HCT116 (cell line): Measurements from ENCODE around the gene FAM185A. TPM values are rescaled to one million over a fixed set of nuclear protein-coding genes. Genes with fewer than 3 reads are reported as not detected.
"Not testable (repeated sequence)": the region's sequence is repeated elsewhere in the genome, so short reads cannot be mapped to it uniquely, and the experiment has no call there.

Experiments used
- ATAC-seq: fragments of 200-7000 bp; cut with Tn5 transposase; 2 replicates; pipeline ENCODE4 v1.9.1; 2020; ENCODE audit warnings: mild to moderate bottlenecking, moderate library complexity
- BruUV-seq: library from RNA; stranded (reverse); fragments of 400-500 nt; replicated peaks from 2 replicates; lab custom pipeline; 2021; lab: Mats Ljungman, UMichigan
- CTCF ChIA-PET: fragments of 300-600 bp; sonication (Branson Sonifier 250); formaldehyde crosslinking; loops from one replicate; lab custom pipeline; 2021; ENCODE audit warnings: antibody characterized with exemption; lab: Charles Lee
- POLR2A ChIA-PET: fragments of 300-600, 350-600 bp; sonication (Branson Sonifier 250); formaldehyde crosslinking; loops from one replicate; lab custom pipeline; 2021; ENCODE audit warnings: antibody characterized with exemption; lab: Charles Lee
- RAD21 ChIA-PET, 2 experiments: fragments of 300-600 bp; sonication (Branson Sonifier 250); formaldehyde crosslinking; loops; one replicate each; lab custom pipeline; 2023; ENCODE audit warnings: low total read pairs in 2 of 2; ENCODE audit not compliant: uncharacterized antibody in 2 of 2, unreplicated experiment in 2 of 2, low non-redundant PET in 1 of 2; lab: Charles Lee
- DNase-seq: peaks from one replicate; pipeline ENCODE4 v3.0.0-alpha.2; 2010; ENCODE audit warnings: low read depth, low spot score
- H2AFZ ChIP-seq: fragments of 200-600 bp; shearing (Covaris generic), sonication (generic); 2 replicates; pipeline ENCODE4 v1.6.1; 2017; ENCODE audit warnings: low read depth, mixed run types, mixed read lengths, antibody characterized with exemption, low read length; ENCODE audit not compliant: poor library complexity, severe bottlenecking
- H3K27ac ChIP-seq: 2 replicates; pipeline ENCODE4 v1.5.1; 2012; ENCODE audit warnings: low read depth, low read length
- H3K27me3 ChIP-seq: fragments of 200-600 bp; sonication (generic); 2 replicates; pipeline ENCODE4 v1.6.1; 2016; ENCODE audit warnings: mixed run types, low read length, mixed read lengths; ENCODE audit not compliant: insufficient read depth
- H3K36me3 ChIP-seq, 2 experiments: fragments of 200-500 bp in 1 of 2; fragments of 200-600 bp in 1 of 2; sonication (Bioruptor generic) in 1 of 2; sonication (generic) in 1 of 2; 2 replicates each; pipeline versions ENCODE4 v1.5.1 to v1.6.1; 2014 to 2016; ENCODE audit warnings: low read length in 2 of 2, inconsistent platforms in 1 of 2, mixed read lengths in 1 of 2, mixed run types in 1 of 2; ENCODE audit not compliant: insufficient read depth in 2 of 2, control insufficient read depth in 1 of 2
- H3K4me1 ChIP-seq, 2 experiments: fragments of 200-600 bp in 1 of 2; sonication (generic) in 1 of 2; 2 replicates each; pipeline versions ENCODE4 v1.5.1 to v1.6.1; 2012 to 2017; ENCODE audit warnings: low read length in 2 of 2, inconsistent platforms in 1 of 2, mild to moderate bottlenecking in 1 of 2, mixed read lengths in 1 of 2, mixed run types in 1 of 2, moderate library complexity in 1 of 2; ENCODE audit not compliant: insufficient read depth in 2 of 2, control insufficient read depth in 1 of 2
- H3K4me2 ChIP-seq: fragments of 200-600 bp; sonication (generic); 2 replicates; pipeline ENCODE4 v1.6.1; 2017; ENCODE audit warnings: mixed run types, low read length, mixed read lengths
- H3K4me3 ChIP-seq, 2 experiments: fragments of 200-600 bp in 1 of 2; sonication (generic) in 1 of 2; replicated peaks in 1 of 2; 2 replicates each; pipeline ENCODE4 v1.5.1; 2011 to 2016; ENCODE audit warnings: low read length in 2 of 2, control low read depth in 1 of 2, low read depth in 1 of 2, mild to moderate bottlenecking in 1 of 2, mixed read lengths in 1 of 2, mixed run types in 1 of 2
- H3K79me2 ChIP-seq: fragments of 200-600 bp; sonication (generic); 2 replicates; pipeline ENCODE4 v1.6.1; 2017; ENCODE audit warnings: mild to moderate bottlenecking, mixed run types, low read length, moderate library complexity, mixed read lengths; ENCODE audit not compliant: insufficient read depth
- H3K9ac ChIP-seq: fragments of 200-600 bp; sonication (generic); 2 replicates; pipeline ENCODE4 v1.6.1; 2016; ENCODE audit warnings: low read length, mixed read lengths
- H3K9me2 ChIP-seq: fragments of 200-600 bp; sonication (generic), shearing (Covaris generic); 2 replicates; pipeline ENCODE4 v1.6.1; 2017; ENCODE audit warnings: mixed run types, mild to moderate bottlenecking, moderate library complexity; ENCODE audit not compliant: insufficient read depth
- H3K9me3 ChIP-seq, 2 experiments: fragments of 200-500 bp in 1 of 2; fragments of 200-600 bp in 1 of 2; sonication (Bioruptor generic) in 1 of 2; sonication (generic) in 1 of 2; 2 replicates each; pipeline ENCODE4 v1.6.1; 2014 to 2017; ENCODE audit warnings: low read length in 2 of 2, mixed read lengths in 2 of 2, inconsistent platforms in 1 of 2, low read depth in 1 of 2, mild to moderate bottlenecking in 1 of 2, mixed run types in 1 of 2, moderate library complexity in 1 of 2; ENCODE audit not compliant: control insufficient read depth in 1 of 2, insufficient read depth in 1 of 2
- H4K20me1 ChIP-seq: fragments of 200-600 bp; sonication (generic), shearing (Covaris generic); 2 replicates; pipeline ENCODE4 v1.6.1; 2017; ENCODE audit warnings: mixed run types, mild to moderate bottlenecking, moderate library complexity; ENCODE audit not compliant: insufficient read depth
- CBX3 ChIP-seq: IDR thresholded peaks from 2 replicates; pipeline ENCODE4 v1.6.1; 2012; ENCODE audit warnings: low read depth
- CEBPB ChIP-seq: IDR thresholded peaks from 2 replicates; pipeline ENCODE4 v1.6.1; 2012; ENCODE audit warnings: low read depth
- CTCF ChIP-seq, 3 experiments: fragments of 200-600 bp in 1 of 3; sonication (generic) in 1 of 3; IDR thresholded peaks in 2 of 3; conservative IDR thresholded peaks in 1 of 3; 2 replicates each; pipeline ENCODE4 v1.5.1; 2012 to 2017; ENCODE audit warnings: low read depth in 2 of 3, low read length in 2 of 3, antibody characterized with exemption in 1 of 3, borderline replicate concordance in 1 of 3, control low read depth in 1 of 3, mild to moderate bottlenecking in 1 of 3, mixed read lengths in 1 of 3, mixed run types in 1 of 3, moderate library complexity in 1 of 3; ENCODE audit not compliant: insufficient read depth in 1 of 3
- EGR1 ChIP-seq: IDR thresholded peaks from 2 replicates; pipeline ENCODE4 v1.6.1; 2012; ENCODE audit warnings: low read depth
- ELF1 ChIP-seq: IDR thresholded peaks from 2 replicates; pipeline ENCODE4 v1.6.1; 2012; ENCODE audit warnings: low read depth, borderline replicate concordance
- EZH2 ChIP-seq: fragments of 200-600 bp; sonication (generic); IDR thresholded peaks from 2 replicates; pipeline ENCODE4 v1.6.1; 2017; ENCODE audit warnings: antibody characterized with exemption, mixed run types
- EZH2phosphoT487 ChIP-seq: fragments of 200-600 bp; IDR thresholded peaks from 2 replicates; pipeline ENCODE4 v1.6.1; 2018; ENCODE audit warnings: antibody characterized with exemption, borderline replicate concordance
- FOSL1 ChIP-seq: IDR thresholded peaks from 2 replicates; pipeline ENCODE4 v1.6.1; 2012; ENCODE audit warnings: low read depth
- JUND ChIP-seq: IDR thresholded peaks from 2 replicates; pipeline ENCODE4 v1.6.1; 2012
- POLR2A ChIP-seq: IDR thresholded peaks from 2 replicates; pipeline ENCODE4 v1.7.0; 2011; ENCODE audit warnings: borderline replicate concordance; ENCODE audit not compliant: insufficient read depth, insufficient read length; ENCODE audit errors: extremely low read depth
- POLR2AphosphoS5 ChIP-seq: IDR thresholded peaks from 2 replicates; pipeline ENCODE4 v1.6.1; 2011; ENCODE audit warnings: mild to moderate bottlenecking, low read depth, low read length, moderate library complexity
- RAD21 ChIP-seq: IDR thresholded peaks from 2 replicates; pipeline ENCODE4 v1.6.1; 2012; ENCODE audit warnings: low read depth, mild to moderate bottlenecking
- SIN3A ChIP-seq: IDR thresholded peaks from 2 replicates; pipeline ENCODE4 v1.6.1; 2012; ENCODE audit warnings: low read depth
- SP1 ChIP-seq: IDR thresholded peaks from 2 replicates; pipeline ENCODE4 v1.6.1; 2012; ENCODE audit warnings: low read depth
- TCF7L2 ChIP-seq: IDR thresholded peaks from 2 replicates; pipeline ENCODE4 v1.7.0; 2011; ENCODE audit warnings: borderline replicate concordance, inconsistent platforms; ENCODE audit not compliant: insufficient read depth, insufficient read length; ENCODE audit errors: extremely low read depth
- YY1 ChIP-seq: IDR thresholded peaks from 2 replicates; pipeline ENCODE4 v1.6.1; 2011; ENCODE audit warnings: low read length, low read depth, moderate library complexity, mild to moderate bottlenecking; ENCODE audit not compliant: insufficient replicate concordance; ENCODE audit errors: extremely low read depth
- ZFX ChIP-seq: fragments of 450-650 bp; IDR thresholded peaks from 2 replicates; pipeline ENCODE4 v1.6.1; 2017
- ZNF274 ChIP-seq: fragments of 200-500 bp; sonication (Bioruptor generic); IDR thresholded peaks from 2 replicates; pipeline ENCODE4 v1.6.1; 2014; ENCODE audit warnings: mild to moderate bottlenecking, low read depth, low read length, inconsistent platforms
- intact Hi-C: fragments of 100-400 bp; cut with micrococcal nuclease; formaldehyde crosslinking; loops from 2 replicates; pipeline ENCODE4 v1.10.0; 2022
- total RNA-seq: library from RNA; stranded (reverse); gene quantifications from one replicate; pipeline ENCODE4 v1.2.1, GENCODE V29; 2021; ENCODE audit not compliant: unreplicated experiment
- TF ChIP-seq, protein P1 (sequence below): IDR thresholded peaks from 2 replicates; pipeline ENCODE4 v1.6.1; 2011; ENCODE audit warnings: mild to moderate bottlenecking, low read length, moderate library complexity; ENCODE audit not compliant: insufficient replicate concordance; ENCODE audit errors: extremely low read depth

The FAM185A gene
- total RNA-seq, 1 experiment from 2014 or later, result 8.0 TPM

DNA sequence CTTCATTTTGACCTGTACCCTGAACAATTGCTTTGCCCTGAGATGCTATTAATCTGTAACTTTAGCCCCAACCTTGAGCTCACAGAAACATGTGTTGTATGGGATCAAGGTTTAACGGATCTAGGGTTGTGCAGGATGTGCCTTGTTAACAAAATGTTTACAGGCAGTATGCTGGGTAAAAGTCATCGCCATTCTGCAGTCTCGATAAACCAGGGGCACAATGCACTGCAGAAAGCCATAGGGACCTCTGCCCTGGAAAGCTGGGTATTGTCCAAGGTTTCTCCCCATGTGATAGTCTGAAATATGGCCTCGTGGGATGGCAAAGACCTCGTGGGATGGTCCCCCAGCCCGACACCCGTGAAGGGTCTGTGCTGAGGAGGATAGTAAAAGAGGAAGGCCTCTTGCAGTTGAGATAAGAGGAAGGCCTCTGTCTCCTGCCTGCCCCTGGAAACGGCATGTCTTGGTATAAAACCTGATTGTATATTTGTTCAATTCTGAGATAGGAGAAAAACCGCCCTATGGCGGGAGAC lies 89.8 kb downstream of the FAM185A start:
- intact Hi-C loops, H4K20me1 ChIP-seq, H3K4me3 ChIP-seq, H3K9ac ChIP-seq, H3K4me2 ChIP-seq, POLR2A ChIA-PET, H3K27ac ChIP-seq, DNase-seq, H3K27me3 ChIP-seq, ATAC-seq, H2AFZ ChIP-seq, CTCF ChIA-PET, H3K9me2 ChIP-seq, H3K36me3 ChIP-seq, H3K9me3 ChIP-seq, BruUV-seq, RAD21 ChIA-PET, H3K79me2 ChIP-seq: not testable (repeated sequence)
- H3K4me1 ChIP-seq, result peaks cover 9 to 28% of the 10 kb centered on the region in 2 experiments

GRCh38 chr7:102840404-102840803 lies 91.6 kb downstream of the FAM185A start:
- H3K4me1 ChIP-seq, result peaks cover 5 to 17% of the 10 kb centered on the region in 2 experiments
- H3K27me3 ChIP-seq, result no peaks in the 10 kb centered on the region
- no peaks in the 10 kb centered on the region for H3K79me2 ChIP-seq
- POLR2A ChIA-PET, result no interaction called here
- no peak for ATAC-seq
- H3K27ac ChIP-seq, result no peak overlapping the region
- CTCF ChIA-PET, result no interaction called here
- H3K9me3 ChIP-seq, result no peaks in the 10 kb centered on the region
- no peaks in the 10 kb centered on the region for H4K20me1 ChIP-seq
- H3K4me3 ChIP-seq, result no peak overlapping the region
- RAD21 ChIA-PET, result no interaction called here
- intact Hi-C loops, result no loop called here
- H3K9ac ChIP-seq, result no peak overlapping the region
- DNase-seq, result no peak
- H2AFZ ChIP-seq, result no peak overlapping the region
- H3K4me2 ChIP-seq, result no peak overlapping the region
- H3K9me2 ChIP-seq, result peaks cover 6% of the 10 kb centered on the region; the same call in 1 of the 2 replicates
- no TSS peak for BruUV-seq
- no peaks in the 10 kb centered on the region for H3K36me3 ChIP-seq
- TF ChIP-seq SP1 (no peak), EGR1 (no peak), ZFX (no peak), JUND (no peak), CBX3 (no peak), YY1 (no peak), FOSL1 (no peak), POLR2AphosphoS5 (no peak), TCF7L2 (no peak), CEBPB (no peak), EZH2 (no peak), CTCF (IDR thresholded peaks at IDR 0.05 in 2 of 3, conservative IDR thresholded peaks at IDR 0.05 in 1 of 3; ENCODE audit: borderline replicate concordance in 1 of 3, insufficient read depth in 1 of 3, low read depth in 2 of 3, low read length in 2 of 3) (no peak), POLR2A (no peak), RAD21 (no peak), ZNF274 (no peak), ELF1 (no peak), EZH2phosphoT487 (no peak), SIN3A (no peak)
- TF ChIP-seq, protein P1, sequence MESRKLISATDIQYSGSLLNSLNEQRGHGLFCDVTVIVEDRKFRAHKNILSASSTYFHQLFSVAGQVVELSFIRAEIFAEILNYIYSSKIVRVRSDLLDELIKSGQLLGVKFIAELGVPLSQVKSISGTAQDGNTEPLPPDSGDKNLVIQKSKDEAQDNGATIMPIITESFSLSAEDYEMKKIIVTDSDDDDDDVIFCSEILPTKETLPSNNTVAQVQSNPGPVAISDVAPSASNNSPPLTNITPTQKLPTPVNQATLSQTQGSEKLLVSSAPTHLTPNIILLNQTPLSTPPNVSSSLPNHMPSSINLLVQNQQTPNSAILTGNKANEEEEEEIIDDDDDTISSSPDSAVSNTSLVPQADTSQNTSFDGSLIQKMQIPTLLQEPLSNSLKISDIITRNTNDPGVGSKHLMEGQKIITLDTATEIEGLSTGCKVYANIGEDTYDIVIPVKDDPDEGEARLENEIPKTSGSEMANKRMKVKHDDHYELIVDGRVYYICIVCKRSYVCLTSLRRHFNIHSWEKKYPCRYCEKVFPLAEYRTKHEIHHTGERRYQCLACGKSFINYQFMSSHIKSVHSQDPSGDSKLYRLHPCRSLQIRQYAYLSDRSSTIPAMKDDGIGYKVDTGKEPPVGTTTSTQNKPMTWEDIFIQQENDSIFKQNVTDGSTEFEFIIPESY, result no peak
